H9 (cell line): Measurements from ENCODE around the gene KRTAP9-1. TPM values are rescaled to one million over a fixed set of nuclear protein-coding genes. Genes with fewer than 3 reads are reported as not detected.

Experiments
- DNase-seq: peaks from one replicate; pipeline ENCODE4 v3.0.0-alpha.2; 2017
- H2AFZ ChIP-seq: one replicate; pipeline ENCODE4 v1.6.1; 2013; ENCODE audit warnings: mild to moderate bottlenecking, low read length, control low read depth, moderate library complexity
- H2AK5ac ChIP-seq: 2 replicates; pipeline ENCODE4 v1.6.1; 2013; ENCODE audit warnings: low read length, control low read depth, mixed read lengths; ENCODE audit not compliant: insufficient read length
- H2BK120ac ChIP-seq: one replicate; pipeline ENCODE4 v1.6.1; 2013; ENCODE audit warnings: low read depth, mild to moderate bottlenecking, low read length, control low read depth, inconsistent platforms; ENCODE audit not compliant: poor library complexity, severe bottlenecking
- H2BK12ac ChIP-seq: 2 replicates; pipeline ENCODE4 v1.6.1; 2013; ENCODE audit warnings: low read length, control low read depth, mixed read lengths, low read depth; ENCODE audit not compliant: insufficient read length
- H2BK15ac ChIP-seq: 2 replicates; pipeline ENCODE4 v1.6.1; 2013; ENCODE audit warnings: low read depth, low read length, control low read depth
- H2BK20ac ChIP-seq: one replicate; pipeline ENCODE4 v1.6.1; 2013; ENCODE audit warnings: low read depth, mild to moderate bottlenecking, low read length, control low read depth, inconsistent platforms; ENCODE audit not compliant: poor library complexity, severe bottlenecking
- H2BK5ac ChIP-seq: 2 replicates; pipeline ENCODE4 v1.6.1; 2013; ENCODE audit warnings: low read length, control low read depth, mixed read lengths; ENCODE audit not compliant: insufficient read length
- H3K14ac ChIP-seq: 2 replicates; pipeline ENCODE4 v1.6.1; 2013; ENCODE audit warnings: low read length, control low read depth; ENCODE audit not compliant: insufficient read depth
- H3K18ac ChIP-seq: 2 replicates; pipeline ENCODE4 v1.6.1; 2013; ENCODE audit warnings: low read depth, mild to moderate bottlenecking, mixed read lengths, low read length, control low read depth; ENCODE audit not compliant: insufficient read length
- H3K23ac ChIP-seq: 2 replicates; pipeline ENCODE4 v1.6.1; 2013; ENCODE audit warnings: low read length, control low read depth, mixed read lengths, low read depth; ENCODE audit not compliant: insufficient read length
- H3K23me2 ChIP-seq: 2 replicates; pipeline ENCODE4 v1.6.1; 2013; ENCODE audit warnings: low read depth, mild to moderate bottlenecking, mixed read lengths, low read length, control low read depth; ENCODE audit not compliant: insufficient read length, poor library complexity, severe bottlenecking
- H3K27ac ChIP-seq: 2 replicates; pipeline ENCODE4 v1.5.1; 2013; ENCODE audit warnings: low read length, control low read depth, mixed read lengths, low read depth; ENCODE audit not compliant: insufficient read length
- H3K27me3 ChIP-seq: 2 replicates; pipeline ENCODE4 v1.6.1; 2013; ENCODE audit warnings: low read length, control low read depth, inconsistent platforms; ENCODE audit not compliant: insufficient read depth
- H3K4ac ChIP-seq: 2 replicates; pipeline ENCODE4 v1.6.1; 2013; ENCODE audit warnings: low read depth, mild to moderate bottlenecking, control low read depth, inconsistent platforms, low read length, moderate library complexity
- H3K4me1 ChIP-seq: 2 replicates; pipeline ENCODE4 v1.6.1; 2013; ENCODE audit warnings: low read length, control low read depth, inconsistent platforms; ENCODE audit not compliant: insufficient read depth
- H3K4me2 ChIP-seq: 2 replicates; pipeline ENCODE4 v1.6.1; 2013; ENCODE audit warnings: low read length, control low read depth, mixed read lengths; ENCODE audit not compliant: insufficient read length, insufficient read depth
- H3K56ac ChIP-seq: 2 replicates; pipeline ENCODE4 v1.6.1; 2013; ENCODE audit warnings: low read depth, mild to moderate bottlenecking, mixed read lengths, low read length, control low read depth; ENCODE audit not compliant: insufficient read length
- H3K79me1 ChIP-seq: 2 replicates; pipeline ENCODE4 v1.6.1; 2013; ENCODE audit warnings: low read depth, mild to moderate bottlenecking, moderate library complexity, low read length, control low read depth, inconsistent platforms; ENCODE audit not compliant: insufficient read depth, poor library complexity, severe bottlenecking
- H3K79me2 ChIP-seq: 2 replicates; pipeline ENCODE4 v1.6.1; 2013; ENCODE audit warnings: low read length, control low read depth, inconsistent platforms; ENCODE audit not compliant: insufficient read depth
- H3K9ac ChIP-seq: 2 replicates; pipeline ENCODE4 v1.6.1; 2013; ENCODE audit warnings: low read length, control low read depth, mixed read lengths; ENCODE audit not compliant: insufficient read length; ENCODE audit errors: extremely low read depth
- H3K9me3 ChIP-seq: one replicate; pipeline ENCODE4 v1.6.1; 2013; ENCODE audit warnings: low read depth, low read length, inconsistent platforms; ENCODE audit not compliant: control insufficient read depth
- H3T11ph ChIP-seq: one replicate; pipeline ENCODE4 v1.6.1; 2013; ENCODE audit warnings: mild to moderate bottlenecking, low read length, control low read depth, inconsistent platforms
- H4K20me1 ChIP-seq: one replicate; pipeline ENCODE4 v1.6.1; 2013; ENCODE audit not compliant: control insufficient read depth, insufficient read length, insufficient read depth
- H4K5ac ChIP-seq: 2 replicates; pipeline ENCODE4 v1.6.1; 2013; ENCODE audit warnings: low read depth, mild to moderate bottlenecking, mixed read lengths, low read length, control low read depth; ENCODE audit not compliant: insufficient read length
- H4K8ac ChIP-seq: replicated peaks from 2 replicates; pipeline ENCODE4 v1.6.1; 2013; ENCODE audit warnings: low read length, control low read depth, mixed read lengths, low read depth; ENCODE audit not compliant: insufficient read length
- H4K91ac ChIP-seq: 2 replicates; pipeline ENCODE4 v1.6.1; 2013; ENCODE audit warnings: low read depth, mild to moderate bottlenecking, moderate library complexity, mixed read lengths, low read length, control low read depth; ENCODE audit not compliant: insufficient read length
- H3K27ac Mint-ChIP-seq, 3 experiments: 2 replicates in 2 of 3; 3 replicates in 1 of 3; pipeline ENCODE4 v1.8.0; 2020 to 2021; ENCODE audit warnings: mixed read lengths in 3 of 3, mild to moderate bottlenecking in 1 of 3, moderate library complexity in 1 of 3
- H3K27me3 Mint-ChIP-seq: 2 replicates; pipeline ENCODE4 v1.8.0; 2021; ENCODE audit warnings: low read depth, mild to moderate bottlenecking, moderate library complexity, mixed read lengths
- H3K36me3 Mint-ChIP-seq, 3 experiments: 2 replicates in 2 of 3; 3 replicates in 1 of 3; pipeline ENCODE4 v1.8.0; 2020 to 2021; ENCODE audit warnings: low read depth in 3 of 3, mixed read lengths in 3 of 3; ENCODE audit not compliant: insufficient read depth in 1 of 3
- H3K4me1 Mint-ChIP-seq, 2 experiments: 2 replicates each; pipeline ENCODE4 v1.8.0; 2020; ENCODE audit warnings: mixed read lengths in 2 of 2
- H3K4me3 Mint-ChIP-seq, 2 experiments: 2 replicates in 1 of 2; 3 replicates in 1 of 2; pipeline ENCODE4 v1.8.0; 2020 to 2021; ENCODE audit warnings: mild to moderate bottlenecking in 2 of 2, mixed read lengths in 2 of 2, moderate library complexity in 1 of 2
- H3K9me3 Mint-ChIP-seq, 2 experiments: 2 replicates in 1 of 2; 3 replicates in 1 of 2; pipeline ENCODE4 v1.8.0; 2020; ENCODE audit warnings: mild to moderate bottlenecking in 2 of 2, mixed read lengths in 2 of 2, moderate library complexity in 1 of 2
- total RNA-seq: library from RNA; stranded (reverse); gene quantifications from 2 replicates; pipeline ENCODE4 v1.2.1, GENCODE V29; 2021
- TF ChIP-seq, protein P1 (sequence below): fragments of 200-600 bp; sonication (generic); conservative IDR thresholded peaks from 3 replicates; pipeline ENCODE4 v1.8.0; 2021; ENCODE audit warnings: antibody characterized with exemption, mild to moderate bottlenecking

The KRTAP9-1 gene
- total RNA-seq, 1 experiment from 2014 or later, result not detected

DNA sequence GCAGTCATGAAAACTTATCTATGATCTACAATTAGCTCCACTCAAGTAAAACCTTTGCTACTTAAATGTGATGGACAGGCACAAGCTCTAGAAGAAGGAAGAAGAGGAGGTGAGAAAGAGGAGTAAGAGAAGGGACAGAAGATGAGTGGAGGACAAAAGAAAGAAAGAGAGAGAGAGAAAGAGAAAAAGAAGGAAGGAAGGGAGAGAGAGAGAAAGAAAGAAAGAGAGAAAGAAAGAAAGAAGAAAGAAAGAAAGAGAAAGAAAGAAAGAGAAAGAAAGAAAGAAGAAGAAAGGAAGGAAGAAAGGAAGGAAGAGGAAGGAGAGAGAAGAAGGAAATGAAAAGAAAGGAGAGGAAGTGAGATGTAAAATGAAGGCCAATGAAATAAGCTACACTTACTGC is 40.4 kb downstream of the KRTAP9-1 start:
- H3K23ac ChIP-seq, result no peak overlapping the region
- no peak overlapping the region for H2BK5ac ChIP-seq
- no peaks in the 10 kb centered on the region for H3K79me1 ChIP-seq
- H3K27ac Mint-ChIP-seq, result no peak overlapping the region
- H2BK20ac ChIP-seq, result no peak overlapping the region
- no peaks in the 10 kb centered on the region for H3K36me3 Mint-ChIP-seq
- no peaks in the 10 kb centered on the region for H3K4me1 ChIP-seq
- H3K9ac ChIP-seq, result no peak overlapping the region
- H3K4me1 Mint-ChIP-seq, result peaks cover 3 to 8% of the 10 kb centered on the region in 2 experiments; a peak in 2 of 4 replicates
- DNase-seq, result no peak
- no peak overlapping the region for H3K4me2 ChIP-seq
- no peak overlapping the region for H4K5ac ChIP-seq
- no peaks in the 10 kb centered on the region for H3K27me3 Mint-ChIP-seq
- no peak overlapping the region for H4K8ac ChIP-seq
- no peaks in the 10 kb centered on the region for H4K20me1 ChIP-seq
- no peaks in the 10 kb centered on the region for H3K79me2 ChIP-seq
- H3K23me2 ChIP-seq, result no peaks in the 10 kb centered on the region
- H2BK12ac ChIP-seq, result no peak overlapping the region
- no peak overlapping the region for H3K18ac ChIP-seq
- no peaks in the 10 kb centered on the region for H3K27me3 ChIP-seq
- no peak overlapping the region for H2BK15ac ChIP-seq
- H2AK5ac ChIP-seq, result no peak overlapping the region
- H3K9me3 ChIP-seq, result no peaks in the 10 kb centered on the region
- TF ChIP-seq, protein P1, sequence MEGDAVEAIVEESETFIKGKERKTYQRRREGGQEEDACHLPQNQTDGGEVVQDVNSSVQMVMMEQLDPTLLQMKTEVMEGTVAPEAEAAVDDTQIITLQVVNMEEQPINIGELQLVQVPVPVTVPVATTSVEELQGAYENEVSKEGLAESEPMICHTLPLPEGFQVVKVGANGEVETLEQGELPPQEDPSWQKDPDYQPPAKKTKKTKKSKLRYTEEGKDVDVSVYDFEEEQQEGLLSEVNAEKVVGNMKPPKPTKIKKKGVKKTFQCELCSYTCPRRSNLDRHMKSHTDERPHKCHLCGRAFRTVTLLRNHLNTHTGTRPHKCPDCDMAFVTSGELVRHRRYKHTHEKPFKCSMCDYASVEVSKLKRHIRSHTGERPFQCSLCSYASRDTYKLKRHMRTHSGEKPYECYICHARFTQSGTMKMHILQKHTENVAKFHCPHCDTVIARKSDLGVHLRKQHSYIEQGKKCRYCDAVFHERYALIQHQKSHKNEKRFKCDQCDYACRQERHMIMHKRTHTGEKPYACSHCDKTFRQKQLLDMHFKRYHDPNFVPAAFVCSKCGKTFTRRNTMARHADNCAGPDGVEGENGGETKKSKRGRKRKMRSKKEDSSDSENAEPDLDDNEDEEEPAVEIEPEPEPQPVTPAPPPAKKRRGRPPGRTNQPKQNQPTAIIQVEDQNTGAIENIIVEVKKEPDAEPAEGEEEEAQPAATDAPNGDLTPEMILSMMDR, result no peak
- H3K9me3 Mint-ChIP-seq, result no peaks in the 10 kb centered on the region; a peak in 1 of 5 replicates
- H3K56ac ChIP-seq, result no peak overlapping the region
- H3K4me3 Mint-ChIP-seq, result no peak overlapping the region
- no peak overlapping the region for H2AFZ ChIP-seq
- no peak overlapping the region for H3K27ac ChIP-seq
- no peak overlapping the region for H4K91ac ChIP-seq
- H3K14ac ChIP-seq, result no peak overlapping the region
- no peak overlapping the region for H2BK120ac ChIP-seq
- no peak overlapping the region for H3T11ph ChIP-seq
- no peak overlapping the region for H3K4ac ChIP-seq
